Uterus (tissue), 2 donors: ENCODE measurements around the gene GRIK2.

Experiments
- CTCF ChIP-seq, 4 experiments: fragments of 200-600 bp in 2 of 4; fragments of 450-650 bp in 2 of 4; sonication (generic) in 2 of 4; IDR thresholded peaks; one replicate each; pipeline ENCODE4 v1.5.1; 2016 to 2019; ENCODE audit warnings: antibody characterized with exemption in 4 of 4, mild to moderate bottlenecking in 2 of 4, moderate library complexity in 1 of 4
- POLR2A ChIP-seq, 2 donors: fragments of 450-650 bp; IDR thresholded peaks; one replicate each; pipeline ENCODE4 v1.6.1; 2016; ENCODE audit warnings: antibody characterized with exemption in 2 of 2, mild to moderate bottlenecking in 1 of 2, moderate library complexity in 1 of 2

DNA sequence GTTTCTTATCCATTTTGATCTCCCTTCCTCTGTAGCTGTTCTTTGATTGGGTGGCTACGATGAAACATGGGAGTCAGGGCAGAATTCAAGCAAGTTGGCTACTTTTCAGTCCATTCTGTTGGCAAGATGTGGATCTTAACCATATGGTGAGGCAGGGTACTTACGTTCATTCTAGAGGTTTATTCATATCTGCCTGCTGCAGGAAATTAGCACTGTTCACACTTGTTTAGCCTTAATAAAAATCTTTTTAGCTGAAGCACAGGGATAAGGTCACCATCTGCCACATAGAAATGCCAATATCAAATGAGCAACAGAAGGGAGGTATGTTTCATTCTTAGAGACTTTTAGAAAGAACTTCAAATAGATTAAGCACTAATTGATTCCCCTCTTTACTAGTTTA lies 83.9 kb downstream of the GRIK2 start:
- TF ChIP-seq CTCF (IDR thresholded peaks at IDR 0.05), result no peak
- no peak for TF ChIP-seq POLR2A (IDR thresholded peaks at IDR 0.05)
